Measurements from ENCODE around the gene P2RX3.

- TF ChIP-seq ZNF423 (tag by site-specific recombination; IDR thresholded peaks at IDR 0.05) (no peak), CTCF (tag by site-specific recombination; IDR thresholded peaks at IDR 0.05) (no peak), ZNF292 (tag by site-specific recombination; IDR thresholded peaks at IDR 0.05; ENCODE audit: borderline replicate concordance, low read depth) (no peak), ZNF549 (tag by site-specific recombination; IDR thresholded peaks at IDR 0.05) (no peak), ZNF350 (tag by site-specific recombination; IDR thresholded peaks at IDR 0.05) (no peak), PATZ1 (tag by site-specific recombination; IDR thresholded peaks at IDR 0.05) (no peak), ZBTB44 (tag by site-specific recombination; IDR thresholded peaks at IDR 0.05) (no peak), ZBTB10 (tag by site-specific recombination; IDR thresholded peaks at IDR 0.05) (no peak), ZNF274 (IDR thresholded peaks at IDR 0.05; ENCODE audit: low read length) (no peak), ZNF274 (tag by site-specific recombination; IDR thresholded peaks at IDR 0.05; ENCODE audit: borderline replicate concordance) (no peak), ZNF791 (tag by site-specific recombination; IDR thresholded peaks at IDR 0.05) (no peak), ZSCAN5A (tag by site-specific recombination; IDR thresholded peaks at IDR 0.05) (no peak)
Measured at GRCh38 chr11:57360991-57361390, 22.8 kb downstream of the P2RX3 start.
